Activated naive CD4-positive, alpha-beta T cell treated with anti-CD3 and anti-CD28 coated beads for 36 hours (primary cell): ENCODE data around the gene FGFR1OP2. TPM values are rescaled to one million over a fixed set of nuclear protein-coding genes. Genes with fewer than 3 reads are reported as not detected.
"Not testable (repeated sequence)": the region's sequence is repeated elsewhere in the genome, so short reads cannot be mapped to it uniquely, and the experiment has no call there.

ENCODE experiments used
- CTCF ChIA-PET: fragments of 350-600 bp; sonication (Branson Sonifier 250); formaldehyde crosslinking; loops from one replicate; lab custom pipeline; 2021; ENCODE audit warnings: antibody characterized with exemption; lab: Charles Lee
- DNase-seq: peaks from one replicate; pipeline ENCODE4 v3.0.0-alpha.2; 2020
- H3K27ac Mint-ChIP-seq: one replicate; pipeline ENCODE4 v1.8.0; 2021; ENCODE audit warnings: mild to moderate bottlenecking, mixed read lengths
- H3K27me3 Mint-ChIP-seq: one replicate; pipeline ENCODE4 v1.8.0; 2021; ENCODE audit warnings: low read depth, mixed read lengths
- H3K36me3 Mint-ChIP-seq: one replicate; pipeline ENCODE4 v1.8.0; 2021; ENCODE audit warnings: low read depth, mixed read lengths
- H3K4me1 Mint-ChIP-seq: one replicate; pipeline ENCODE4 v1.8.0; 2021; ENCODE audit warnings: low read depth, mixed read lengths
- H3K4me3 Mint-ChIP-seq: one replicate; pipeline ENCODE4 v1.8.0; 2021; ENCODE audit warnings: mild to moderate bottlenecking, moderate library complexity, mixed read lengths
- H3K9me3 Mint-ChIP-seq: one replicate; pipeline ENCODE4 v1.8.0; 2021; ENCODE audit warnings: mixed read lengths
- intact Hi-C: fragments of 100-400 bp; cut with micrococcal nuclease; formaldehyde crosslinking; loops from one replicate; pipeline ENCODE4 v1.15.1; 2023
- total RNA-seq, 2 experiments: library from RNA; stranded (reverse); gene quantifications; one replicate each; pipeline ENCODE4 v1.2.3, GENCODE V29; 2021

The FGFR1OP2 gene
- 10 to 100 TPM; 37.0 to 38.4 TPM for total RNA-seq

GRCh38 chr12:26937863-26938700, at the start of gene FGFR1OP2, which contains the start of gene INTS13:
FGFR1OP2 (plus strand) TSS chr12:26938470; CDS start chr12:26954159, 15,689 bp downstream.
INTS13 (minus strand) TSS chr12:26937981; CDS start chr12:26936803, 1,178 bp downstream.
- Mint-ChIP-seq H3K27me3 (no peaks in the 10 kb centered on the region), H3K4me1 (peaks cover 52% of the 10 kb centered on the region), H3K9me3 (no peaks in the 10 kb centered on the region), H3K27ac (peak within 1 kb of the TSS; percentile 98), H3K36me3 (peaks cover 13% of the 10 kb centered on the region), H3K4me3 (peak within 1 kb of the TSS; percentile 93)
- DNase-seq = peak; percentile 99
- CTCF ChIA-PET = no interaction called here
- intact Hi-C loops = loop anchor here (1.0 to 5.0 kb wide), 13 partner anchors 15 to 884 kb away; partner anchors contain the start of genes ITPR2, MED21, MRPS35 and TM7SF3

- CTCF ChIA-PET = interaction anchor here (1.0 to 2.1 kb wide), 5 partner anchors 11 to 415 kb away, joined by 3 to 7 read pairs (median 4); no protein-coding TSS in a partner anchor
- no peak overlapping the region for H3K27ac Mint-ChIP-seq
- no peak overlapping the region for H3K4me3 Mint-ChIP-seq
Measured at GRCh38 chr12:26890784-26891183, 47.5 kb upstream of the FGFR1OP2 start.

GRCh38 chr12:26891704-26892103, 46.6 kb upstream of the FGFR1OP2 start:
- CTCF ChIA-PET = interaction anchor here (2.1 kb wide), 1 partner anchor 12 kb away, joined by 7 read pairs; no protein-coding TSS in a partner anchor
- Mint-ChIP-seq H3K4me1 (no peaks in the 10 kb centered on the region), H3K27me3 (no peaks in the 10 kb centered on the region), H3K9me3 (no peaks in the 10 kb centered on the region), H3K4me3 (no peak overlapping the region), H3K36me3 (peaks cover 2% of the 10 kb centered on the region), H3K27ac (no peak overlapping the region)
- no peak for DNase-seq
- intact Hi-C loops = no loop called here

More at GRCh38 chr12:26890784-26891183, 47.5 kb upstream of the FGFR1OP2 start:
- intact Hi-C loops = no loop called here
- Mint-ChIP-seq H3K9me3 (no peaks in the 10 kb centered on the region), H3K27me3 (no peaks in the 10 kb centered on the region), H3K36me3 (no peaks in the 10 kb centered on the region), H3K4me1 (no peaks in the 10 kb centered on the region)
- DNase-seq = no peak

- peaks cover 16% of the 10 kb centered on the region for H3K36me3 Mint-ChIP-seq
- H3K27ac Mint-ChIP-seq = no peak overlapping the region
- H3K4me1 Mint-ChIP-seq = no peaks in the 10 kb centered on the region
- intact Hi-C loops = no loop called here
- no peaks in the 10 kb centered on the region for H3K27me3 Mint-ChIP-seq
- CTCF ChIA-PET = interaction anchor here (1.1 kb wide), 1 partner anchor 10 kb away, joined by 5 read pairs; no protein-coding TSS in a partner anchor
- peaks cover 3% of the 10 kb centered on the region for H3K9me3 Mint-ChIP-seq
- no peak for DNase-seq
- H3K4me3 Mint-ChIP-seq = no peak overlapping the region
Measured at GRCh38 chr12:26895672-26896071, 42.6 kb upstream of the FGFR1OP2 start.

- Mint-ChIP-seq H3K4me1 (no peaks in the 10 kb centered on the region), H3K27me3 (no peaks in the 10 kb centered on the region), H3K4me3 (no peak overlapping the region), H3K36me3 (peaks cover 28% of the 10 kb centered on the region), H3K9me3 (peaks cover 3% of the 10 kb centered on the region), H3K27ac (no peak overlapping the region)
- DNase-seq = no peak
- CTCF ChIA-PET = interaction anchor here (0.6 to 2.1 kb wide), 3 partner anchors 12 to 96 kb away, joined by 3 to 8 read pairs (median 3); no protein-coding TSS in a partner anchor
- intact Hi-C loops = no loop called here
Measured at GRCh38 chr12:26896913-26897312, 41.4 kb upstream of the FGFR1OP2 start.

- peaks cover 11% of the 10 kb centered on the region for H3K9me3 Mint-ChIP-seq
- H3K36me3 Mint-ChIP-seq = peaks cover 62% of the 10 kb centered on the region
- H3K4me1 Mint-ChIP-seq, H3K27me3 Mint-ChIP-seq, H3K4me3 Mint-ChIP-seq, DNase-seq, intact Hi-C loops, H3K27ac Mint-ChIP-seq: not testable (repeated sequence)
- CTCF ChIA-PET = interaction anchor here (0.7 to 1.8 kb wide), 3 partner anchors 18 to 58 kb away, joined by 3 to 4 read pairs (median 4); no protein-coding TSS in a partner anchor
Measured at GRCh38 chr12:26903396-26903795, 34.9 kb upstream of the FGFR1OP2 start.

GRCh38 chr12:26906024-26906423, 32.2 kb upstream of the FGFR1OP2 start:
- H3K4me1 Mint-ChIP-seq = no peaks in the 10 kb centered on the region
- no peaks in the 10 kb centered on the region for H3K27me3 Mint-ChIP-seq
- H3K36me3 Mint-ChIP-seq = peaks cover 55% of the 10 kb centered on the region
- peaks cover 8% of the 10 kb centered on the region for H3K9me3 Mint-ChIP-seq
- no peak overlapping the region for H3K4me3 Mint-ChIP-seq
- no peak for DNase-seq
- intact Hi-C loops = no loop called here
- CTCF ChIA-PET = no interaction called here
- no peak overlapping the region for H3K27ac Mint-ChIP-seq

- no peak overlapping the region for H3K27ac Mint-ChIP-seq
- no peaks in the 10 kb centered on the region for H3K27me3 Mint-ChIP-seq
- peaks cover 8% of the 10 kb centered on the region for H3K9me3 Mint-ChIP-seq
- DNase-seq = no peak
- H3K4me3 Mint-ChIP-seq = no peak overlapping the region
- H3K36me3 Mint-ChIP-seq = peaks cover 51% of the 10 kb centered on the region
- no peaks in the 10 kb centered on the region for H3K4me1 Mint-ChIP-seq
- intact Hi-C loops = no loop called here
- CTCF ChIA-PET = no interaction called here
Measured at GRCh38 chr12:26906704-26907103, 31.6 kb upstream of the FGFR1OP2 start.

- H3K9me3 Mint-ChIP-seq = no peaks in the 10 kb centered on the region
- DNase-seq = no peak
- no peaks in the 10 kb centered on the region for H3K4me1 Mint-ChIP-seq
- H3K27ac Mint-ChIP-seq = no peak overlapping the region
- intact Hi-C loops = no loop called here
- peaks cover 48% of the 10 kb centered on the region for H3K36me3 Mint-ChIP-seq
- no peak overlapping the region for H3K4me3 Mint-ChIP-seq
- CTCF ChIA-PET = interaction anchor here (1.1 to 1.2 kb wide), 2 partner anchors 34 to 46 kb away, joined by 4 to 6 read pairs; no protein-coding TSS in a partner anchor
- no peaks in the 10 kb centered on the region for H3K27me3 Mint-ChIP-seq
Measured at GRCh38 chr12:26918321-26919215, 19.7 kb upstream of the FGFR1OP2 start.

GRCh38 chr12:26919216-26919555, 19.1 kb upstream of the FGFR1OP2 start:
- H3K27me3 Mint-ChIP-seq = no peaks in the 10 kb centered on the region
- H3K4me3 Mint-ChIP-seq = no peak overlapping the region
- H3K4me1 Mint-ChIP-seq = no peaks in the 10 kb centered on the region
- intact Hi-C loops = no loop called here
- H3K9me3 Mint-ChIP-seq = no peaks in the 10 kb centered on the region
- no peak for DNase-seq
- peaks cover 49% of the 10 kb centered on the region for H3K36me3 Mint-ChIP-seq
- CTCF ChIA-PET = interaction anchor here (1.1 to 1.2 kb wide), 2 partner anchors 34 to 45 kb away, joined by 4 to 6 read pairs; no protein-coding TSS in a partner anchor
- no peak overlapping the region for H3K27ac Mint-ChIP-seq

- H3K36me3 Mint-ChIP-seq = peaks cover 39% of the 10 kb centered on the region
- H3K4me3 Mint-ChIP-seq = no peak overlapping the region
- no peak overlapping the region for H3K27ac Mint-ChIP-seq
- CTCF ChIA-PET = no interaction called here
- no peaks in the 10 kb centered on the region for H3K9me3 Mint-ChIP-seq
- DNase-seq = no peak
- no peaks in the 10 kb centered on the region for H3K4me1 Mint-ChIP-seq
- no peaks in the 10 kb centered on the region for H3K27me3 Mint-ChIP-seq
- intact Hi-C loops = no loop called here
Measured at GRCh38 chr12:26921886-26922285, 16.4 kb upstream of the FGFR1OP2 start.

- Mint-ChIP-seq H3K4me1 (peaks cover 18% of the 10 kb centered on the region), H3K27ac (no peak overlapping the region), H3K9me3 (no peaks in the 10 kb centered on the region), H3K36me3 (peaks cover 30% of the 10 kb centered on the region), H3K27me3 (no peaks in the 10 kb centered on the region), H3K4me3 (no peak overlapping the region)
- no peak for DNase-seq
- CTCF ChIA-PET = no interaction called here
- intact Hi-C loops = no loop called here
Measured at GRCh38 chr12:26928661-26929060, 9.6 kb upstream of the FGFR1OP2 start.
